Lower leg skin (tissue), 3 donors: ENCODE measurements around the gene RITA1.

ENCODE experiments used
- POLR2A ChIP-seq, 2 donors: fragments of 450-650 bp; IDR thresholded peaks; one replicate each; pipeline ENCODE4 v1.6.1; 2016 to 2017; ENCODE audit warnings: antibody characterized with exemption in 2 of 2, mild to moderate bottlenecking in 1 of 2, moderate library complexity in 1 of 2
- TF ChIP-seq, protein P1 (sequence below), 3 donors: fragments of 450-650 bp; IDR thresholded peaks; one replicate each; pipeline ENCODE4 v1.5.1; 2016; ENCODE audit warnings: antibody characterized with exemption in 3 of 3, mild to moderate bottlenecking in 3 of 3, moderate library complexity in 2 of 3

DNA sequence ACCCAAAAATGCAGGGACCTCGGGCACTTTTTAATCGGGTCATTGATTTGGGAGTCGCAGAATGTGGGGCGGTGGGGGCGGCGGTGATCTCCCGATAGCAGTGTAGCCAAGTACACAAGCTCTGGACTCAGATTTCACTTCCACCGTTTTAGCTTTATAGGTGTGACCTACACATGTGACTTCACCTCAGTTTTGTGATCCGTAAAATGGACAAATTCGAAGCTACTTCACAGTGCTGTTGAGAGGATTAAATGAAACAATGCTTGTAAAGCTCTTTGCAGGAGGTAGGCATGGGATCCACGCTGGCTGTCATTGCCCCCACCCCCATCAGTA, 478 bp downstream of the RITA1 start:
- TF ChIP-seq, protein P1, sequence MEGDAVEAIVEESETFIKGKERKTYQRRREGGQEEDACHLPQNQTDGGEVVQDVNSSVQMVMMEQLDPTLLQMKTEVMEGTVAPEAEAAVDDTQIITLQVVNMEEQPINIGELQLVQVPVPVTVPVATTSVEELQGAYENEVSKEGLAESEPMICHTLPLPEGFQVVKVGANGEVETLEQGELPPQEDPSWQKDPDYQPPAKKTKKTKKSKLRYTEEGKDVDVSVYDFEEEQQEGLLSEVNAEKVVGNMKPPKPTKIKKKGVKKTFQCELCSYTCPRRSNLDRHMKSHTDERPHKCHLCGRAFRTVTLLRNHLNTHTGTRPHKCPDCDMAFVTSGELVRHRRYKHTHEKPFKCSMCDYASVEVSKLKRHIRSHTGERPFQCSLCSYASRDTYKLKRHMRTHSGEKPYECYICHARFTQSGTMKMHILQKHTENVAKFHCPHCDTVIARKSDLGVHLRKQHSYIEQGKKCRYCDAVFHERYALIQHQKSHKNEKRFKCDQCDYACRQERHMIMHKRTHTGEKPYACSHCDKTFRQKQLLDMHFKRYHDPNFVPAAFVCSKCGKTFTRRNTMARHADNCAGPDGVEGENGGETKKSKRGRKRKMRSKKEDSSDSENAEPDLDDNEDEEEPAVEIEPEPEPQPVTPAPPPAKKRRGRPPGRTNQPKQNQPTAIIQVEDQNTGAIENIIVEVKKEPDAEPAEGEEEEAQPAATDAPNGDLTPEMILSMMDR (IDR thresholded peaks at IDR 0.05): no peak
- TF ChIP-seq POLR2A (IDR thresholded peaks at IDR 0.05): no peak
